ENCODE data around the gene RNF152. TPM values are rescaled to one million over a fixed set of nuclear protein-coding genes. Genes with fewer than 3 reads are reported as not detected.

The RNF152 gene
- total and polyA plus RNA-seq, 2 of the 13 experiments (the other 11 are each of a cell fraction or from before 2014, with no cell fraction given), result 0.04 TPM; not detected in 1

DNA sequence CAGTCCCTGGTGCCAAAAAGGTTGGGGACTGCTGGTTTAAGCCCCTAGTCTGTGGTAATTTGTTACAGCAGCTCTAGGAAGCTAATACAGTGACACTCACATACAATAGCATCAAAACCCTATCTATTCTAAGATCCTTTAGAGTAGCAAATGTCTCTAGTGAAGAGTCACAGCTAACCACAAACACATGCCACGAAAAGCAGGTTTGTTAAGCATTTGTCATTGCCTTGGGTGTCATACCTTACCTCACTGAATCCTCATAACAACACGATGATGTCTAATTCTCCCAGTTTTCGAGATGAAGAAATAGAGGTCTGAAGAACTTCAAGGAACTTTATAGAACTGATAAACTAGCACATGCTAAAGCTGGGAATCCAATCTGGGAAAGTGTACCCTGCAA, 29.6 kb upstream of the RNF152 start:
- no peaks in the 10 kb centered on the region for H3K36me3 ChIP-seq (replicated peaks in 1 of 2; ENCODE audit: control insufficient read depth in 1 of 2, insufficient read depth in 2 of 2, low read length in 2 of 2)
- FAIRE-seq, result no peak
- H4K20me1 ChIP-seq (ENCODE audit: insufficient read depth, low read length), result no peaks in the 10 kb centered on the region
- H3K27ac ChIP-seq (ENCODE audit: extremely low read length, insufficient read depth, low read length), result no peak overlapping the region
- BruUV-seq (replicated peaks), result no TSS peak
- H3K9me3 ChIP-seq (ENCODE audit: low read length), result no peaks in the 10 kb centered on the region
- CTCF ChIA-PET (ENCODE audit: low intra/inter-chr PET ratio, low total read pairs), result no interaction called here
- no peaks in the 10 kb centered on the region for H3K79me2 ChIP-seq (ENCODE audit: insufficient read depth, low read length)
- no peak overlapping the region for H3K4me3 ChIP-seq (replicated peaks in 1 of 3; ENCODE audit: insufficient read depth in 1 of 3, low read depth in 2 of 3, low read length in 3 of 3)
- TF ChIP-seq NFYC (CRISPR knock-in tag; IDR thresholded peaks at IDR 0.05), result no peak
- TF ChIP-seq, protein P1, sequence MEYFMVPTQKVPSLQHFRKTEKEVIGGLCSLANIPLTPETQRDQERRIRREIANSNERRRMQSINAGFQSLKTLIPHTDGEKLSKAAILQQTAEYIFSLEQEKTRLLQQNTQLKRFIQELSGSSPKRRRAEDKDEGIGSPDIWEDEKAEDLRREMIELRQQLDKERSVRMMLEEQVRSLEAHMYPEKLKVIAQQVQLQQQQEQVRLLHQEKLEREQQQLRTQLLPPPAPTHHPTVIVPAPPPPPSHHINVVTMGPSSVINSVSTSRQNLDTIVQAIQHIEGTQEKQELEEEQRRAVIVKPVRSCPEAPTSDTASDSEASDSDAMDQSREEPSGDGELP (IDR thresholded peaks at IDR 0.05; ENCODE audit: borderline replicate concordance, low read depth), result no peak
- no peak for TF ChIP-seq ZNF879 (CRISPR knock-in tag; IDR thresholded peaks at IDR 0.05)
- no peak for TF ChIP-seq ZKSCAN5 (CRISPR knock-in tag; IDR thresholded peaks at IDR 0.05)
- TF ChIP-seq LCORL (IDR thresholded peaks at IDR 0.05), result no peak
- no peak for TF ChIP-seq LCORL (CRISPR knock-in tag; IDR thresholded peaks at IDR 0.05)
- TF ChIP-seq, protein P2, sequence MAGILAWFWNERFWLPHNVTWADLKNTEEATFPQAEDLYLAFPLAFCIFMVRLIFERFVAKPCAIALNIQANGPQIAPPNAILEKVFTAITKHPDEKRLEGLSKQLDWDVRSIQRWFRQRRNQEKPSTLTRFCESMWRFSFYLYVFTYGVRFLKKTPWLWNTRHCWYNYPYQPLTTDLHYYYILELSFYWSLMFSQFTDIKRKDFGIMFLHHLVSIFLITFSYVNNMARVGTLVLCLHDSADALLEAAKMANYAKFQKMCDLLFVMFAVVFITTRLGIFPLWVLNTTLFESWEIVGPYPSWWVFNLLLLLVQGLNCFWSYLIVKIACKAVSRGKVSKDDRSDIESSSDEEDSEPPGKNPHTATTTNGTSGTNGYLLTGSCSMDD (CRISPR knock-in tag; IDR thresholded peaks at IDR 0.05), result no peak
- no peak for TF ChIP-seq EEA1 (CRISPR knock-in tag; IDR thresholded peaks at IDR 0.05; ENCODE audit: borderline replicate concordance)
- TF ChIP-seq, protein P3, sequence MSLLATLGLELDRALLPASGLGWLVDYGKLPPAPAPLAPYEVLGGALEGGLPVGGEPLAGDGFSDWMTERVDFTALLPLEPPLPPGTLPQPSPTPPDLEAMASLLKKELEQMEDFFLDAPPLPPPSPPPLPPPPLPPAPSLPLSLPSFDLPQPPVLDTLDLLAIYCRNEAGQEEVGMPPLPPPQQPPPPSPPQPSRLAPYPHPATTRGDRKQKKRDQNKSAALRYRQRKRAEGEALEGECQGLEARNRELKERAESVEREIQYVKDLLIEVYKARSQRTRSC (CRISPR knock-in tag; IDR thresholded peaks at IDR 0.05; ENCODE audit: low read depth), result no peak
- no peak for TF ChIP-seq CBX1 (IDR thresholded peaks at IDR 0.05; ENCODE audit: low read depth)
- TF ChIP-seq, protein P4, sequence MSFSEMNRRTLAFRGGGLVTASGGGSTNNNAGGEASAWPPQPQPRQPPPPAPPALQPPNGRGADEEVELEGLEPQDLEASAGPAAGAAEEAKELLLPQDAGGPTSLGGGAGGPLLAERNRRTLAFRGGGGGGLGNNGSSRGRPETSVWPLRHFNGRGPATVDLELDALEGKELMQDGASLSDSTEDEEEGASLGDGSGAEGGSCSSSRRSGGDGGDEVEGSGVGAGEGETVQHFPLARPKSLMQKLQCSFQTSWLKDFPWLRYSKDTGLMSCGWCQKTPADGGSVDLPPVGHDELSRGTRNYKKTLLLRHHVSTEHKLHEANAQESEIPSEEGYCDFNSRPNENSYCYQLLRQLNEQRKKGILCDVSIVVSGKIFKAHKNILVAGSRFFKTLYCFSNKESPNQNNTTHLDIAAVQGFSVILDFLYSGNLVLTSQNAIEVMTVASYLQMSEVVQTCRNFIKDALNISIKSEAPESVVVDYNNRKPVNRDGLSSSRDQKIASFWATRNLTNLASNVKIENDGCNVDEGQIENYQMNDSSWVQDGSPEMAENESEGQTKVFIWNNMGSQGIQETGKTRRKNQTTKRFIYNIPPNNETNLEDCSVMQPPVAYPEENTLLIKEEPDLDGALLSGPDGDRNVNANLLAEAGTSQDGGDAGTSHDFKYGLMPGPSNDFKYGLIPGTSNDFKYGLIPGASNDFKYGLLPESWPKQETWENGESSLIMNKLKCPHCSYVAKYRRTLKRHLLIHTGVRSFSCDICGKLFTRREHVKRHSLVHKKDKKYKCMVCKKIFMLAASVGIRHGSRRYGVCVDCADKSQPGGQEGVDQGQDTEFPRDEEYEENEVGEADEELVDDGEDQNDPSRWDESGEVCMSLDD (CRISPR knock-in tag; IDR thresholded peaks at IDR 0.05; ENCODE audit: borderline replicate concordance), result no peak
- TF ChIP-seq ZSCAN12 (CRISPR knock-in tag; IDR thresholded peaks at IDR 0.05), result no peak
- H3K27me3 ChIP-seq (ENCODE audit: control insufficient read depth in 1 of 2, insufficient read depth in 2 of 2, low read length in 2 of 2), result 0 out of 5 replicates have a peak, but pooled peaks cover 0 to 3% of the 10 kb centered on the region in 2 experiments
- intact Hi-C loops (cut with micrococcal nuclease; ENCODE audit: unreplicated experiment) (no loop called here), in situ Hi-C loops (cut with HindIII; ENCODE audit: extremely low pct_ligation_motif_present, low pct_unique_long_range_greater_than_20kb) (no loop called here)
- no peak overlapping the region for H3K4me2 ChIP-seq (ENCODE audit: low read depth, low read length)
- ATAC-seq, result no peak
- 2% methylated on average over 3 of the region's 3 CpGs for WGBS (ENCODE audit: low lambda C conversion rate)
- DNase-seq (ENCODE audit: low spot score), result no peak
- no peaks in the 10 kb centered on the region for H3K4me1 ChIP-seq (ENCODE audit: insufficient read depth, low read length)
- H2AFZ ChIP-seq (ENCODE audit: low read length), result no peak overlapping the region
- H3K9ac ChIP-seq (ENCODE audit: insufficient read depth, low read depth, low read length), result no peak overlapping the region
- POLR2A ChIA-PET, result no interaction called here
